NOMO-1 (cell line): ENCODE data around the gene MICU2.
A peak's percentile ranks its signal among the peaks of the same experiment; 100 is the strongest.

Source experiments
- DNase-seq, 2 experiments: peaks; one replicate each; lab custom pipeline; 2025; ENCODE audit not compliant: unreplicated experiment in 2 of 2; lab: John Stamatoyannopoulos, UW

The MICU2 gene

GRCh38 chr13:21546372-21546771 lies 57.6 kb downstream of the MICU2 start:
- DNase-seq, result peak in 1 of 2 experiments; percentile 7

- no peak for DNase-seq
These were observed 59.5 kb downstream of the MICU2 start for GRCh38 chr13:21544515-21544914.

GRCh38 chr13:21542563-21542962 lies 61.4 kb downstream of the MICU2 start:
- DNase-seq, result no peak

- peak in 1 of 2 experiments; percentile 44 for DNase-seq
These were observed 62.0 kb downstream of the MICU2 start for GRCh38 chr13:21541980-21542379.

- no peak for DNase-seq
These were observed 62.7 kb downstream of the MICU2 start for GRCh38 chr13:21541271-21541670.

GRCh38 chr13:21539687-21540086 lies 64.3 kb downstream of the MICU2 start:
- DNase-seq, result no peak

GRCh38 chr13:21538753-21539152 lies 65.2 kb downstream of the MICU2 start:
- DNase-seq, result no peak

- no peak for DNase-seq
These were observed 65.7 kb downstream of the MICU2 start for GRCh38 chr13:21538280-21538679.

GRCh38 chr13:21537105-21537504 lies 66.9 kb downstream of the MICU2 start:
- DNase-seq, result no peak

- no peak for DNase-seq
These were observed 69.2 kb downstream of the MICU2 start for GRCh38 chr13:21534760-21535159.

- no peak for DNase-seq
These were observed 72.5 kb downstream of the MICU2 start for GRCh38 chr13:21531455-21531854.

- no peak for DNase-seq
These were observed 73.3 kb downstream of the MICU2 start for GRCh38 chr13:21530656-21531055.

GRCh38 chr13:21529146-21529893 lies 74.7 kb downstream of the MICU2 start:
- no peak for DNase-seq

- DNase-seq, result no peak
These were observed 75.4 kb downstream of the MICU2 start for GRCh38 chr13:21528616-21529015.

- DNase-seq, result no peak
These were observed 77.0 kb downstream of the MICU2 start for GRCh38 chr13:21526707-21527540.

- DNase-seq, result no peak
These were observed 81.1 kb downstream of the MICU2 start for GRCh38 chr13:21522847-21523246.

- no peak for DNase-seq
These were observed 81.8 kb downstream of the MICU2 start for GRCh38 chr13:21522130-21522529.

GRCh38 chr13:21518617-21519144 lies 85.3 kb downstream of the MICU2 start:
- no peak for DNase-seq

- no peak for DNase-seq
These were observed 86.4 kb downstream of the MICU2 start for GRCh38 chr13:21517576-21517975.

- no peak for DNase-seq
These were observed 87.2 kb downstream of the MICU2 start for GRCh38 chr13:21516805-21517204.

- no peak for DNase-seq
These were observed 92.1 kb downstream of the MICU2 start for GRCh38 chr13:21511849-21512248.

- no peak for DNase-seq
These were observed 99.6 kb downstream of the MICU2 start for GRCh38 chr13:21504379-21504778.
